Colonic mucosa (tissue), 4 donors: Measurements from ENCODE around the gene SDHB. TPM values are rescaled to one million over a fixed set of nuclear protein-coding genes. Genes with fewer than 3 reads are reported as not detected.
A peak's percentile ranks its signal among the peaks of the same experiment; 100 is the strongest.

Experiments
- DNase-seq: peaks from one replicate; pipeline ENCODE4 v3.0.0-alpha.2; 2020
- H3K27ac ChIP-seq: fragments of 200-600 bp; one replicate; pipeline ENCODE4 v1.8.0; 2021
- H3K27me3 ChIP-seq: fragments of 200-600 bp; one replicate; pipeline ENCODE4 v1.8.0; 2021
- H3K36me3 ChIP-seq: fragments of 200-600 bp; one replicate; pipeline ENCODE4 v1.8.0; 2021
- H3K4me1 ChIP-seq: fragments of 200-600 bp; one replicate; pipeline ENCODE4 v1.8.0; 2021; ENCODE audit warnings: mild to moderate bottlenecking
- H3K4me3 ChIP-seq: fragments of 200-600 bp; one replicate; pipeline ENCODE4 v1.8.0; 2021
- H3K9ac ChIP-seq, 2 donors: one replicate each; pipeline ENCODE4 v1.7.0; 2013; ENCODE audit warnings: control low read depth in 2 of 2, low read depth in 2 of 2, low read length in 2 of 2
- H3K9me3 ChIP-seq: fragments of 200-600 bp; one replicate; pipeline ENCODE4 v1.8.0; 2021
- intact Hi-C: fragments of 100-400 bp; cut with DNase I; formaldehyde crosslinking; loops from one replicate; pipeline ENCODE4 v1.14.1; 2022
- total RNA-seq, 2 donors: library from RNA; stranded (reverse); fragmentation: NEBNext Ultra II Directional in 1 of 2; extraction: Animal tissue kit (Norgen Biotek cat#: 25700) in 1 of 2; gene quantifications; one replicate each; pipeline ENCODE4 v1.2.1, GENCODE V29; 2021
- TF ChIP-seq, protein P1 (sequence below): fragments of 200-600 bp; IDR thresholded peaks from one replicate; pipeline ENCODE4 v1.8.0; 2022; ENCODE audit warnings: antibody characterized with exemption, mild to moderate bottlenecking
- donor health status: healthy.
- donor health status: DM: no; HTN: no; CAD: no.
- donor health status: DM: no; HTN: no; CAD: no.

SDHB gene
- total RNA-seq, 2 donors from 2014 or later = 208 to 229 TPM

DNA sequence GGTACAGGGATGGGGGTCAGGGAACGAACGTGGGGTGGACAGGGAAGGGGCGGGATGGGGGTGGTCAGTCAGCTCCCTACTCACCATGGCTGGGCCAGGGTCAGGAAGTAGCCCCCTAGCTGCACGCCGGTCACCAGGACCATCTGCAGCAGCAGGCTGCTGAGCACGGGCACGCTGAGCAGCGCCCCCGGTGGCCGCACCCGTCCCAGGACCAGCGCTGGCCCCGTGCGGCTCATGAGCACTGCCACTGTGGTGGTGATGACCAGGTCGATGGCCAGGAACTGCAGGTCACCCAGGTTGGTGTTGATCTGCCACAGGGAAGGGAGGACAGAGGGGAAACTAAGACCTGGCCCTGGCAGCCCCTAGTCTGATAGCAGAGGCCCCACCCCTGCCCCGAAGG is 66.9 kb downstream of the SDHB start:
- intact Hi-C loops = no loop called here
- no peak overlapping the region for H3K27ac ChIP-seq
- no peaks in the 10 kb centered on the region for H3K27me3 ChIP-seq
- H3K4me1 ChIP-seq = no peaks in the 10 kb centered on the region
- H3K4me3 ChIP-seq = no peak overlapping the region
- TF ChIP-seq, protein P1, sequence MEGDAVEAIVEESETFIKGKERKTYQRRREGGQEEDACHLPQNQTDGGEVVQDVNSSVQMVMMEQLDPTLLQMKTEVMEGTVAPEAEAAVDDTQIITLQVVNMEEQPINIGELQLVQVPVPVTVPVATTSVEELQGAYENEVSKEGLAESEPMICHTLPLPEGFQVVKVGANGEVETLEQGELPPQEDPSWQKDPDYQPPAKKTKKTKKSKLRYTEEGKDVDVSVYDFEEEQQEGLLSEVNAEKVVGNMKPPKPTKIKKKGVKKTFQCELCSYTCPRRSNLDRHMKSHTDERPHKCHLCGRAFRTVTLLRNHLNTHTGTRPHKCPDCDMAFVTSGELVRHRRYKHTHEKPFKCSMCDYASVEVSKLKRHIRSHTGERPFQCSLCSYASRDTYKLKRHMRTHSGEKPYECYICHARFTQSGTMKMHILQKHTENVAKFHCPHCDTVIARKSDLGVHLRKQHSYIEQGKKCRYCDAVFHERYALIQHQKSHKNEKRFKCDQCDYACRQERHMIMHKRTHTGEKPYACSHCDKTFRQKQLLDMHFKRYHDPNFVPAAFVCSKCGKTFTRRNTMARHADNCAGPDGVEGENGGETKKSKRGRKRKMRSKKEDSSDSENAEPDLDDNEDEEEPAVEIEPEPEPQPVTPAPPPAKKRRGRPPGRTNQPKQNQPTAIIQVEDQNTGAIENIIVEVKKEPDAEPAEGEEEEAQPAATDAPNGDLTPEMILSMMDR = no peak
- no peaks in the 10 kb centered on the region for H3K36me3 ChIP-seq
- no peak for DNase-seq
- no peaks in the 10 kb centered on the region for H3K9me3 ChIP-seq
- H3K9ac ChIP-seq = no peak overlapping the region

DNA sequence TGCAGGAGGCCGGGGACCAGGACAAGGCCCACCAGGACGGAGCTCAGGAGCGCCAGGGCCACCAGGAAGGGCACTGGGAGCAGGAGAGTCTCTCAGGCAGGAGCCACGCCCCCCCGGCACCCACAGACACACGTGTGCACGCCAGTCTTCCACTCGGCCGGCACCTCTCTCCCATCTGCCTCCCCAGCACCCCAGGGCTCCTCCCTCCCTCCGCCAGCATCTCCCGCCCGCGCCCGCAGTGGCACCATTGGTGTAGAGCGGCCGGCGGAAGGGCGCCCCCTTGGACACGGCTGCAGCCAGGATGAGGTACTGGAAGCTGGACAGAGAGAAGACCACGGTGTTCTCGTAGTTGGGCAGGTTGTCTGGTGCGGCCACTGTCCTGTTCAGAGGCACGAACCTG is 67.3 kb downstream of the SDHB start:
- no peak for DNase-seq
- Histone ChIP-seq H3K4me1 (no peaks in the 10 kb centered on the region), H3K9me3 (no peaks in the 10 kb centered on the region), H3K27ac (no peak overlapping the region), H3K9ac (no peak overlapping the region), H3K4me3 (no peak overlapping the region), H3K27me3 (no peaks in the 10 kb centered on the region), H3K36me3 (no peaks in the 10 kb centered on the region)
- intact Hi-C loops = no loop called here
- TF ChIP-seq, protein P1 = no peak

DNA sequence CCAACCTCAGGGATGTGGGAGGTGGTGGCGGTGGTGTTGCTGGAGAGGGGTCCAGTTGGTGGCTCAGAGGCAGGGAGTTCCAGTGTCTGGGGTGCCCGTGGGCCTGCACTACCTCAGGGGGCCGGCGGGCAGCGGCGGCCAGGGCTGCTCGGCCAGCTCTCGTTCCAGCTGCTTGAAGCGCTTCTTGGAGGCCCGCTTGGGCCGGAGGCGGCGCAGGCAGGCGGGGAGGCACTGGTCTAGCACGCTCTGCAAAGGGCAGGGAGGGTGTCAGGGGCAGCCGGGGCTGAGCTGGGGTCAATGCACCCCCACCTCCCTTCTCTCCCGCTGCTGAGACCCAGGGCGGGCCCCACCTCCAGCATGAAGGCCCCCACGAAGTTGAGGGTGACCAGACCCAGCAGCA is 67.7 kb downstream of the SDHB start:
- Histone ChIP-seq H3K9ac (no peak overlapping the region), H3K4me3 (no peak overlapping the region), H3K9me3 (no peaks in the 10 kb centered on the region), H3K27ac (no peak overlapping the region), H3K27me3 (no peaks in the 10 kb centered on the region), H3K36me3 (no peaks in the 10 kb centered on the region), H3K4me1 (no peaks in the 10 kb centered on the region)
- intact Hi-C loops = no loop called here
- TF ChIP-seq, protein P1 = no peak
- no peak for DNase-seq

DNA sequence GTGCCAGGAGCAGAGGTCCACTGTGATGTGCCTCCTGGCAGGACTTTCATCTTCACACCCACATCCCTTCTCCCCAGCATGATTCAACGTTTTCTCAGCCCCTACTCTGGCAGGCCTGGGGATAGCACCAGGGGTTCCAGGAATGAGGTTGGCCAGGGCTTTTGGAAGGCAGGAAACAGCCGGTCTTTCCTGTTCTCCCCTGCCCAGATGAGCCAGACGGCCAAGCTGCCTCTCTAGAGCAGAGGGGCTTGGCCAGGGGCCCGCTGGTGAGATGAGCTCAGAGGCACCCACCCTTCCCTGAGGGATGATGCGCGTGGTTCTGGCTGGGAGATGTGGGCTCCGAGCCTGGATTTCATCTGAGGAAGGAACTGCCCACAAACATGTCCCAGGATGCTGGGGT is 69.1 kb downstream of the SDHB start:
- DNase-seq = peak; percentile 40
- Histone ChIP-seq H3K27me3 (peaks cover 6% of the 10 kb centered on the region), H3K4me1 (no peaks in the 10 kb centered on the region), H3K9ac (no peak overlapping the region), H3K4me3 (no peak overlapping the region), H3K27ac (no peak overlapping the region), H3K36me3 (no peaks in the 10 kb centered on the region), H3K9me3 (no peaks in the 10 kb centered on the region)
- intact Hi-C loops = no loop called here
- TF ChIP-seq, protein P1 = no peak

DNA sequence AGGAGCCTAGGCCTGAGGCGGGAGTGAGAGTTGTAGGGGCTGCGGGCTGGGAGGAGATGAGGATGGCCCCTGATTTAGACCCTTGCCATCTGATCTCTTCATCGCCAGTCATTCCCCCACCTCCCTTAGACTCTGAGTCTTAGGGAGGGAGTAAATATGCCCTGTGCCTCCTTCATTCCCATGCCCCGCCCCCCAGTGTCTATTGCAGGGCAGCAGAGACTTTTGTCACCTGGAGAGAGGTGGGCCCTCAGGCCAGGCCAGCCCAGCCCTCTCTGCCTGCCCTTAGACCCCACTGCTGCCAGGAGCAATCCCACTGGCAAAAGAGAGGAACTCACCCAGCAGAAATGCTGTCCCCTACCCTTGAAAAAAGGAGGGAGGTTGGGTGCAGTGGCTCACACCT is 70.2 kb downstream of the SDHB start:
- H3K4me3 ChIP-seq = no peak overlapping the region
- TF ChIP-seq, protein P1 = no peak
- H3K27ac ChIP-seq = no peak overlapping the region
- no peaks in the 10 kb centered on the region for H3K4me1 ChIP-seq
- no peaks in the 10 kb centered on the region for H3K36me3 ChIP-seq
- DNase-seq = no peak
- intact Hi-C loops = no loop called here
- no peaks in the 10 kb centered on the region for H3K9me3 ChIP-seq
- H3K9ac ChIP-seq = no peak overlapping the region
- H3K27me3 ChIP-seq = peaks cover 11% of the 10 kb centered on the region

DNA sequence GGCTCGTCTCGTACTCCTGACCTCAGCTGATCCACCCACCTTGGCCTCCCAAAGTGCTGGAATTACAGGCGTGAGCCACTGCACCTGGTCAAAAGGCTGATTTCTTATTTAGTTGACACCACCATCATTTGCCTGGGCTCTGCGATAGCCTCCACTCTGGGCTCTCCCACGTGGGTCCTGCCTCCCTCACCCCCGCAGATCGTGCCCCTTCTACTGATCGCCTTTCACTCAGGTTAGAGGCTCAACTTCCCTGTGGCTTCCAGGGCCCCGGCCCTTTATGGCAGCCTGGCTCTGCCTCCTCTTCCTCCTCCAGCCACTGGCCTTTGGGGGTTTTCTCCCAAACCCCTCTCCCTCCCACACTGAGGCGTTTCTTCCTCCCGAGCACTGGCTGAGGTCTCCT is 70.9 kb downstream of the SDHB start:
- no peak for DNase-seq
- H3K4me3 ChIP-seq = no peak overlapping the region

More for the DNA sequence above, 70.9 kb downstream of the SDHB start:
- TF ChIP-seq, protein P1 = no peak
- Histone ChIP-seq H3K27ac (no peak overlapping the region), H3K4me1 (no peaks in the 10 kb centered on the region), H3K27me3 (peaks cover 11% of the 10 kb centered on the region), H3K36me3 (no peaks in the 10 kb centered on the region), H3K9me3 (no peaks in the 10 kb centered on the region), H3K9ac (no peak overlapping the region)
- intact Hi-C loops = no loop called here
